ENCODE results near the gene TMEM234. TPM values are rescaled to one million over a fixed set of nuclear protein-coding genes. Genes with fewer than 3 reads are reported as not detected.

TMEM234 gene
- total RNA-seq, 1 donor from 2014 or later = 8.8 TPM

DNA sequence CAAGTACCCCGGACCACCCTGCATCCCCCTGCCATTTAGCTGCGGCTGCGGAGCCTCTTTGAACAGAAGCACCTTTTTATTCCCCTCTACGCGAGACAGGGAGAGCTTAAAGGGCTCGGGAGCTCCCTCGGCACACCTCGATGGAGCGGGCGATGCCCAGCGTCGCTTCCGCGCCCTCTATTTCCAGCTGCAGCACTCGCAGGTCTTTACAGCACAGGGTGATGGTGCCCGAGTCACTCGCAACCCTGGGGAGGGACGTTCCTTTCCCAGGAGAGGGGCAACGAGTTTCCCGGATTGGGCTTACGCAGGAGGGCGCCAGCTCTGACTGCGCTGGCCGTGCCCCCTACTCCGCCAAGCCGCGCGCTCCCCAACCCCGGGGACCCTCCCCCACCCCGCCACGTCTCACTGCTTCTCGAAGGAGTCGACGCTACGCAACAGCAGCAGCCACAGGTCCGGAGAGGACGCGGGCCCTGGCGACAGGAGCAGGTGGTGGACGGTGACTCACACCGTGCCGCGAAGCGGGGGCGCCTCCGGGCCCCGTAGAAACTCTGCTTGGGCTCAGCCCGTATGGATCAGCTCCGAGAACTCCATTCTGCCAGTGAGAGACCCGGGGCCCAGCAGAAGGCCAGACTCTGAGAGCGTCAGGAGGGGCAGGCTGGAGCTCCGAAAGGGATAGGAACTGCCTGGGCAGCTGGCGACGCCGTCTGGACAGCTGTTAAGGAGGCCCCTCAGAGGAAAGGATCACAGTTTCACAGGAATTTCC is 19.0 kb upstream of the TMEM234 start:
- intact Hi-C loops (cut with DNase I) = no loop called here
- ATAC-seq = peak; percentile 81
- no peak for DNase-seq (ENCODE audit: missing footprints)

DNA sequence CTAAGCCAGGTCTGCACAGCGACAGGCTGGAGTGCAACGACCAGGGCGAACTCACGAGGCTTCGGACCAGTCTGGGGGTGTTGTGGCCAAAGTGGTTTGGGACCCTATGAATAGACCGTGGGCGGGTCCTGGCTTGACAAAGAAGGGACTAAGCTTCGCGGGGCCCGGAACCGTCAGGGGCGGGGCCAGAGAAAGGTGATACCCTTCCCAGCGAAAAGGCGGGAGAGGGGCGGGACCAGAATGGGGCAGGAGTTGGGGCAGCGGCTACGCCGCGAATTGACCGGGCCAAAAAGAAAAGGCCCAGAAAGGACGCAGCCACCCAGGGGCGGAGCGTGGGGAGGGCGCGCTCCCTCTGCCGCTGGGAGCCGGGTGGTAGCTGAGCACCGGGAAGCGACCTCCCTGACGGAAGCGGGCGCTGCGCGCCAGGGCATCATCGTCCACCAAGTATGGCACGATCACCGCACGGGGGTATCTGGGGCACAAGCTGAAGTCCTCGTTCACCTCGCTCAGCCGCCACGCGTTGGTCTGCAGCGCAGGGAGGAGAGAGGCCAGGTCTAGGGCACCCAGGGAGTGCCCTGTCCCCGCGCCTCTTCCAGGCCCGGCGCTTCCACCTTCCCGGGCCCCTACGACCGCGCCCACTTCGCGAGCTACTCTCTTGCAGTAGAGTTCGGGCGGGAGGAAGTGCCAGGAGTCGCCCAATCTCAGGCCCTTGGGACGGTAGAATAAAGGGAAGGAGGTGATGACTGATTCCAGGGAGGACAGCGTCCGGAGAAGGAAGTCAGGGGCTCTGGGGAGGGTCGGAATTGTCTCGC is 18.2 kb upstream of the TMEM234 start:
- intact Hi-C loops (cut with DNase I) = no loop called here
- ATAC-seq = peak; percentile 88
- peak; percentile 86 for DNase-seq (ENCODE audit: missing footprints)

GRCh38 chr1:32239790-32240139 is 17.6 kb upstream of the TMEM234 start:
- intact Hi-C loops (cut with DNase I) = no loop called here
- ATAC-seq (peak; percentile 1), DNase-seq (ENCODE audit: missing footprints) (no peak)

GRCh38 chr1:32239337-32239736 is 17.2 kb upstream of the TMEM234 start:
- ATAC-seq (no peak), DNase-seq (ENCODE audit: missing footprints) (no peak)
- intact Hi-C loops (cut with DNase I) = no loop called here

DNA sequence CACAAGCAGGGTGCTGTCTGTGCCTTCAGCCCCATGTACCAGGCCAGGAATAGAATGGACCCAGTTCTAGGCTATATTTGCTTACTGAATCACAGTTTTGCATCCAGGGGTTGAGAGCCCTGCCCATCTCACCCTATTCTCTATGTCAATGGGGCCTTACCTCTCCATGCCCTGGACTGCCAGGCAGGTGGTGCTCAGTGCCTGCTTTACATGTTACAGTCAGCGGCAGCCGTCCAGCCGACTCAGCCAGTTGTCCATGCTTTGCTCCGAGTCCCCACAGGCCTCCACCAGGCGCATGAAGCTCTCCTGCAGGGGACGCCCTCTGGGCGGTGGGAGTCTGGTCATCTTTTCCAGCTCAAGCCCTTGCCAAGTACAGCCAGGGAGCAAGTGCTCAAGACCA is 12.6 kb upstream of the TMEM234 start:
- no peak for ATAC-seq
- no peak for DNase-seq (ENCODE audit: missing footprints)
- intact Hi-C loops (cut with DNase I) = no loop called here

GRCh38 chr1:32232558-32233304 is 10.6 kb upstream of the TMEM234 start:
- intact Hi-C loops (cut with DNase I) = no loop called here
- DNase-seq (ENCODE audit: missing footprints) = no peak
- no peak for ATAC-seq

DNA sequence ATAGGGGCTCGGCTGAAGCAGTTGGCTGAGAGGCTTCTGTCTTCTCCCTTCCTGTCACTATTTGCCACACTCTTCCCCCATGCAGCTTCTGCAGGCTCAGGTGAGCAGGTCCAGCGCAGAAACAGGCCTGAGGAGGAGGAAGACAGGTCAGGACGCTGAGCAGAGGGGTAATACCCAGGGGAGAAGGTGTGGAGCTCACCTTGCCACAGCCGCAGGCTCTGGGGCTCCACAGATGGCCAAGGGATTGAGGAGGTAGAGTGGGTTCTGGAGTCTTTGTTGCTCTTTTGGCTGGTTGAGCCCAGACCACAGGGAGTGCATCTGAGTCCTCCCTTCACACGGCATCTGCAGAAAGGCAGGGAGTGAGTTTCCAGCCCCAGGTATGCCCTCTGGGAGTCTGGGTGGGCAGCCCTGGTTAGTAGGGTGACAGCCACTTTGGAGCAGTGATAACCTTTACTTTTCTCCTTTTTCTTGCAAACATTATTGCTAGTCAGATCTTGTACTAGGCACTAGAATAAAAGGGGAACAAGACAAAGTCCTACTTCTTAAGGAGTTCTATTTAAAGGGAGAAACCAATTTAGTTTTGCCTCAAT is 9.8 kb upstream of the TMEM234 start:
- DNase-seq (ENCODE audit: missing footprints) = no peak
- no peak for ATAC-seq
- intact Hi-C loops (cut with DNase I) = no loop called here

DNA sequence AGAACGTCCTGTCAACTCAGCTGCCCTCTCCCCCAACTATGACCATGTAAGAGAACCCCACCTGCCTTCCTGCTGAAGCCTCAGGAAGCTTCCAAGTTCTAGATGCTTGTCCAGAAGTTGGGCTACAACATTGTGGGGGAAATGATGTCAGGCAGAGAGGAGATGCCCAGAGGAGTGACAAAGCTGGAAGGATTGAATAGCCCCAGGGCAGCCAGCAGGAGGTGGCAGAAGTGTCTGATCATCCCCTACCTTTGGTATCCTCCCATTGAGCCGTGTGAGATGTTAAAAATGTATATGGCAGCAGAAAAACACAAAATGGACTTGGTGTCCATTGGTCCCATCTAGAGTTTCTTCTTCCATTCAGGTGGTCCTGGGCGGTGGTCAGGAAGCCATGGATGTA is 6.6 kb upstream of the TMEM234 start:
- ATAC-seq (no peak), DNase-seq (ENCODE audit: missing footprints) (no peak)
- intact Hi-C loops (cut with DNase I) = no loop called here

- ATAC-seq = no peak
- intact Hi-C loops (cut with DNase I) = no loop called here
- DNase-seq (ENCODE audit: missing footprints) = no peak
Measured at GRCh38 chr1:32224285-32224684, 2.1 kb upstream of the TMEM234 start.

GRCh38 chr1:32223683-32224082 is 1.5 kb upstream of the TMEM234 start:
- no peak for ATAC-seq

DNA sequence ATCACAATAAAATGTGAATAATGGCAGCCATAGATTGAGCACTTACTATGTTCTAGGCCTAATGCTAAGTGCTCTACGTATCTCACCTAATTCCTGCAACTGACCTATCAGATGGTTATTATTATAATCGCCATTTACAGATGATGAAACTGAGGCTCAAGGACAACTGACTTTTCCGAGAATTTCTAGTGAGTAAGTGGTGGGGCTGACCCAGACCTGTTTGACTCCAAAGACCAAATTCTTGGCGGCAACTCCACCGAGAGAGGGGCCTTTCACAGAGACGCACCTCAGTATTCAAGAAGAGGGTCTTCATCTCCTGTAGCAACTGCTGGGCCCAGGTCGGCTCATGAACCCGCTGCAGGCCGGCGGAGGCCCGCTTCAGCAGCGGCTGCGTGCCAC is 573 bp downstream of the TMEM234 start:
- DNase-seq (ENCODE audit: missing footprints) = no peak
- intact Hi-C loops (cut with DNase I) = no loop called here
- ATAC-seq = no peak

More at GRCh38 chr1:32223683-32224082, 1.5 kb upstream of the TMEM234 start:
- intact Hi-C loops (cut with DNase I) = no loop called here
- no peak for DNase-seq (ENCODE audit: missing footprints)

DNA sequence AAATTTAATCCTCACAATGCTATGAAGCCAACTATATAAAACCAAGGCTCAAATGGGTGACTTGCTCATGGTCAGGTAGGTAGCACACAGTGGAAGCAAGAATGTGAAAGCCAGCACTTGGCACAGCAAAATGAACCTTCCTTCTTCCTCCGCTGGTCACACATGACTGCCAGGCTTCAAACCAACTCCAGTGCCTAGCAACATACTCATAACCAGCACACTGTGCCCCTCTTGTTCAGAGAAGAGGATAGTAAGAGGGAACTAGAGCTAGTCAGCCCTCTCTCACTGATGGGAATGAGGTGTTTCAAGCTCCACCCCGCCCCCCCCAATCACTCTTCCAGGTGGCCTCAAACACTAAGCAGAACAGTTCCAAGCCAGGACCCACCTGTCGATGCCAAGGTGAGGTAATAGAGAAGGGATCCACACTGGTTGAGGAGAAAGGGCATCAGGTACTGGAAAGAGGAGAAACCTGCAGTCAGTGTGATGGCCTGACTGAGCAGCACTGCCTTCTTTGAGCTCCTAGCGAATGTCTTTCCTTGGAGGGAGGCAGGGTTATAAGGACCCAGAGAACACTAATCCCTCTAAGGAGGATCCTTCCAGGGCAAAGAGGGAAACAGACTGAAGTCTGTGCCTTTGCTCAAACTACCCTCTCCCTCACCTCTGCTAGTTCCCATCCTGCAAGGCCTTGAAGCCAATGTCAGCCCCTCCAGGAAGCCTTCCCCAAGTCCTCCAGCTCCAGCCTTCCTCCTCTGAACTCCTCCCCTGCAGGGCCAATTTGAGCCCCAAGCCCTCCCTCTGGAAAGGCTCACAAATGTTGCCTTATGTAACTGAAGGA is 1.2 kb downstream of the TMEM234 start:
- ATAC-seq (no peak), DNase-seq (ENCODE audit: missing footprints) (no peak)
- intact Hi-C loops (cut with DNase I) = no loop called here

- DNase-seq (ENCODE audit: missing footprints) (no peak), ATAC-seq (no peak)
- intact Hi-C loops (cut with DNase I) = loop anchor here (5.0 to 10.0 kb wide), 2 partner anchors 98 to 176 kb away; partner anchors contain the start of gene BSDC1
Measured at GRCh38 chr1:32219022-32219421, 3.1 kb downstream of the TMEM234 start.

GRCh38 chr1:32216566-32216965 is 5.6 kb downstream of the TMEM234 start:
- intact Hi-C loops (cut with DNase I) = loop anchor here (5.0 to 10.0 kb wide), 2 partner anchors 101 to 178 kb away; partner anchors contain the start of gene BSDC1
- DNase-seq (ENCODE audit: missing footprints) (no peak), ATAC-seq (no peak)

- intact Hi-C loops (cut with DNase I) = loop anchor here (5.0 to 10.0 kb wide), 2 partner anchors 101 to 179 kb away; partner anchors contain the start of gene BSDC1
- DNase-seq (ENCODE audit: missing footprints) (no peak), ATAC-seq (peak; percentile 40)
Measured at GRCh38 chr1:32215629-32216480, 6.3 kb downstream of the TMEM234 start.

GRCh38 chr1:32208891-32209328 is 13.2 kb downstream of the TMEM234 start, which contains the start of gene DCDC2B:
TSS of gene DCDC2B (plus strand) at chr1:32209089. CDS start at chr1:32209094, 5 bp downstream.
- ATAC-seq (no peak), DNase-seq (ENCODE audit: missing footprints) (no peak)
- intact Hi-C loops (cut with DNase I) = no loop called here

GRCh38 chr1:32208469-32208868 is 13.7 kb downstream of the TMEM234 start:
- intact Hi-C loops (cut with DNase I) = no loop called here
- DNase-seq (ENCODE audit: missing footprints) (no peak), ATAC-seq (no peak)

Data from Right ventricle myocardium inferior (tissue), 1 donor.